ENCODE results near the gene RPS6KA5.
"Not testable (repeated sequence)": the region's sequence is repeated elsewhere in the genome, so short reads cannot be mapped to it uniquely, and the experiment has no call there.

The RPS6KA5 gene

GRCh38 chr14:91063119-91063518, 2.7 kb upstream of the RPS6KA5 start:
- DNase-seq: no peak

- no peak for DNase-seq
These were observed 2.2 kb upstream of the RPS6KA5 start for GRCh38 chr14:91062600-91062999.

GRCh38 chr14:91061056-91061887, 831 bp upstream of the RPS6KA5 start:
- no peak for DNase-seq

GRCh38 chr14:91059576-91060350, 678 bp downstream of the RPS6KA5 start:
- no peak for DNase-seq

GRCh38 chr14:91058042-91058581, 2.3 kb downstream of the RPS6KA5 start:
- DNase-seq: no peak

GRCh38 chr14:91056361-91056760, 4.1 kb downstream of the RPS6KA5 start:
- no peak for DNase-seq

- DNase-seq: no peak
These were observed 5.4 kb downstream of the RPS6KA5 start for GRCh38 chr14:91055016-91055415.

- no peak for DNase-seq
These were observed 11.8 kb downstream of the RPS6KA5 start for GRCh38 chr14:91048676-91049075.

- DNase-seq: no peak
These were observed 12.2 kb downstream of the RPS6KA5 start for GRCh38 chr14:91048265-91048664.

- DNase-seq: no peak
These were observed 13.2 kb downstream of the RPS6KA5 start for GRCh38 chr14:91047174-91047753.

GRCh38 chr14:91046488-91047072, 13.9 kb downstream of the RPS6KA5 start:
- no peak for DNase-seq

- no peak for DNase-seq
These were observed 19.0 kb downstream of the RPS6KA5 start for GRCh38 chr14:91041450-91041849.

GRCh38 chr14:91040545-91040944, 19.9 kb downstream of the RPS6KA5 start:
- DNase-seq: no peak

- no peak for DNase-seq
These were observed 22.0 kb downstream of the RPS6KA5 start for GRCh38 chr14:91038439-91038838.

GRCh38 chr14:91036741-91037469, 23.5 kb downstream of the RPS6KA5 start:
- DNase-seq: no peak

GRCh38 chr14:91035855-91036254, 24.6 kb downstream of the RPS6KA5 start:
- no peak for DNase-seq

- not testable (repeated sequence) for DNase-seq
These were observed 26.1 kb downstream of the RPS6KA5 start for GRCh38 chr14:91034379-91034778.

GRCh38 chr14:91032248-91032647, 28.2 kb downstream of the RPS6KA5 start:
- no peak for DNase-seq

GRCh38 chr14:91031666-91032065, 28.8 kb downstream of the RPS6KA5 start:
- no peak for DNase-seq

GRCh38 chr14:91029456-91030217, 30.8 kb downstream of the RPS6KA5 start:
- DNase-seq: no peak

- no peak for DNase-seq
These were observed 32.9 kb downstream of the RPS6KA5 start for GRCh38 chr14:91027561-91027960.

GRCh38 chr14:91022622-91023028, 37.8 kb downstream of the RPS6KA5 start:
- DNase-seq: not testable (repeated sequence)

Data from cortex of kidney (tissue), 1 donor.